G401.6 (cell line): Measurements from ENCODE around the gene CDC42BPB.

Experiments used
- FAIRE-seq: peaks from 2 replicates; lab custom pipeline; 2012; peaks lifted over from hg19 to GRCh38; lab: Jason Lieb, UNC

Gene CDC42BPB

DNA sequence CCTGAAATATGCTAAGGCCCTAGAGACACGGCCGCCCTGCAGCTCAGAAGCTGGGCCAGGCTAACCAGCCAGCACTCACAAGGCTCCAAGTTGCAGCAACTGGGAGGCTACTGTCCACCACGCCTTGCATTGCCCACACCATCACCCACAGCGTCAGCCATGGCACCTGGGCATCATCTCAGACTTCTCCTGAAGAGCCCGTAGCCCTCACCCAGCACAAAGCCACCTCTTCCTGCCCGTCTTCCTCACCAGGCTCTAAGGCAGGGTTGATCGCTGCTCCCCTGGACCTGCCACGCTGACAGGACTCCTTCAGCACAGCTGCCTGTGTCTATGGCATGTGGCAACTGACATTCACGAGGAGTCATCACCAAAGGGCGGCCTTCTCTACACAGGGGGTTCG, 38.1 kb downstream of the CDC42BPB start:
- FAIRE-seq, result no peak

GRCh38 chr14:103016594-103016993, 40.8 kb downstream of the CDC42BPB start:
- FAIRE-seq, result no peak

DNA sequence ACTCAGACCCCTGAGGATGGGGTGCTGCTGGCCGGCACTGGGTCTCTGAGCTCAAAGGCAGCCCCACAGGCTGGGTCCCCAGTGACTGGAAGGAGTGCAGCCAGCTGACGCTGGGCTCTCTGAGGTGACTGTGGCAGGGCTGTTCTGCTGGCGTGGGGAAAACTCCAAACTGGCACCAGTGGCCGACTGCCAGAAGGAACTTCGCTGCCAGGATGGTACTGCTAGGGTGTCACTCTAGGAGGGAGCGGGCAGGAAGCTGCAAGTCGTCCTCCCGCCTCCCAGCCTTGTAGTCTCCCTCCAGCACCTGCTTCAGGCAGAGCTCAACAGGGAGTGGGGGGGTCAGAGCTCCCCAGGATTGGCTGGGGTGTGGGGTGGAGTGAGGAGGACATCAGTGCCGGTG, 41.3 kb downstream of the CDC42BPB start:
- no peak for FAIRE-seq

- no peak for FAIRE-seq
Observed at GRCh38 chr14:103015426-103015825, 41.9 kb downstream of the CDC42BPB start.

GRCh38 chr14:103014466-103015228, 42.7 kb downstream of the CDC42BPB start:
- no peak for FAIRE-seq

GRCh38 chr14:103013028-103013427, 44.3 kb downstream of the CDC42BPB start:
- no peak for FAIRE-seq

GRCh38 chr14:103009559-103009958, 47.8 kb downstream of the CDC42BPB start:
- no peak for FAIRE-seq

DNA sequence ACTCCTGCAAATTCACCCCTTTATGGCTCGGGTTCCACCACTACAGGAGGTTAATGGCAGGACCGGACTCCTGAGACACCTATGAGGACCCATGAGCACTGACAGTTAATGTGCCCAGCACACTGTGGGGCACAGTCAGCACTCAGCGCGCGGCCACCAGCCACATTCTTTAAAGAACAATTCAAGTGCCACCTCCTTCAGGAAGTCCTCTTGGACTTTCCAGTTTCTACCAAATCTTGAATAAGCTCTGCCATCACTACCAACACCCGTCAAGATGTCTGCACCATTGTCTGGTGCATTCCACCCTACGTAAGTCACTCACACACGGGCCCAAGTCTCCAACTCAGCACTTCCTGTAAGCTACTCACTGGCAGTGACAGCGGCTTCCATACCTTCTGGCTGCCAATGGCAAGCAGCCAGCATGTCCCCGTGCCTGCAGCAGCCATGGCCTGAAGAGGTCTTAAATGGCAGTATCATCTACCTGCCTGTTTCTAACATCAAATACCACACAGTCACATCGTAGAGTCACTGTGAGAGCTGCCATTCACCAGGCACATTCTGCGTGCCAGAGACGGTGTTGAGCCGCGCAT, 48.5 kb downstream of the CDC42BPB start:
- no peak for FAIRE-seq

GRCh38 chr14:103008126-103008525, 49.2 kb downstream of the CDC42BPB start:
- no peak for FAIRE-seq

GRCh38 chr14:103007555-103007954, 49.8 kb downstream of the CDC42BPB start:
- no peak for FAIRE-seq

- no peak for FAIRE-seq
Observed at GRCh38 chr14:103006991-103007520, 50.3 kb downstream of the CDC42BPB start.

GRCh38 chr14:103006106-103006505, 51.2 kb downstream of the CDC42BPB start:
- FAIRE-seq, result no peak

- FAIRE-seq, result no peak
Observed at GRCh38 chr14:103003850-103004249, 53.5 kb downstream of the CDC42BPB start.

- no peak for FAIRE-seq
Observed at GRCh38 chr14:103003351-103003615, 54.1 kb downstream of the CDC42BPB start.

GRCh38 chr14:103002578-103003350, 54.6 kb downstream of the CDC42BPB start:
- FAIRE-seq, result no peak

DNA sequence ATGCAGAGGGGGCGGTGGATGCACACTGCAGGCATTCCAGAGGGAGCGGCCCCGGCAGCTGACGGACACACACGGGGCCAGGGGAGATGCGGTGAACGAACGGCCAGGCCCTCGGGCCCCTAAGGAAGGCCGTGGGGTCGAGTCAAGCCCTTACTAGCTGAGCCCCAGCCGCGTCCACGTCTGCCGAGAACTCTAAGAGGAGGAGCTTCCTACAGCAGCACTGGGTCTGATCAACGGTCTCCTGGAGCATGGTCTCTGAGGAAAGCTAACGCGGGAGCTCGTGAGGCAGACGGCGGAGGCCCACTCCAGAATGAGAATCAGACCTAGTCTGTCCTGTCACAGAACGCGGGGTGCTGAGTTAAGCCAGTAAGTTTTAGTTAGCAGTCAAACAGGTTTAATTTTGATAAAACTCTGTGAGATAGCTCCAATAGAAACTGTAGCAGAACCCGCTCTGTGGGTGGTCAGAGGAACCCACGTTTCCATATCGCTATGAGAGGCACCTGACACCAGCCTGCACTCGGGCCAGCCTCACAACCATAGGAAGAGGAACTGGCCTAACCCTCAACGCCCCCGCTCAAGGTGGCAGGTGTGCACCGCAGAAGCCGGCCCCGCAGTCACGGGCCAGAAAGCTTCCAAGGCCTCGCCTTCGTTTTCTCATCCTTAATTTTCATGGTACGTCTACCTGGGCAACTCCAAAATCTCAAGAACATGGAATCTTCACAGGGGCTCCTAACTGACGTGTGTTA, 55.5 kb downstream of the CDC42BPB start:
- no peak for FAIRE-seq

DNA sequence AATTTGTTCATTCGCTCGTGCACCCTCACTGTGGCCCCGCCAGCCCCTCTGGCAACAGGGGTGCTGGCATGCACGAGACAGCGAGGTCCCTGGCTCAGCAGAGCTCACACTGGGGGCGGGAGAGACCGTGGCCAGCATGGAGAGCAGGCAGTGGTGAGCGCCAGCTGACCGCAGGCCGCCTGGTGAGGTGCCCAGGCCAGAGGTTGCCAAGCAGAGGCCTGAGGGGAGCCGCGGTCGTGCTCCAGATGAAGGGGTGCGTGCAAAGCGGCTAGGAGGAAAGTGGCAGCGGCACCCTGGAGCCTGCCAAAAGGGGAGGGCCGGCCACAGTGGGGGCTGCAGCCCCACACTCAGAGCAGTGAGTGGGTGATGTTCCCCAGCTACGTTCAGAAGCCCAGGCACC, 56.1 kb downstream of the CDC42BPB start:
- no peak for FAIRE-seq

DNA sequence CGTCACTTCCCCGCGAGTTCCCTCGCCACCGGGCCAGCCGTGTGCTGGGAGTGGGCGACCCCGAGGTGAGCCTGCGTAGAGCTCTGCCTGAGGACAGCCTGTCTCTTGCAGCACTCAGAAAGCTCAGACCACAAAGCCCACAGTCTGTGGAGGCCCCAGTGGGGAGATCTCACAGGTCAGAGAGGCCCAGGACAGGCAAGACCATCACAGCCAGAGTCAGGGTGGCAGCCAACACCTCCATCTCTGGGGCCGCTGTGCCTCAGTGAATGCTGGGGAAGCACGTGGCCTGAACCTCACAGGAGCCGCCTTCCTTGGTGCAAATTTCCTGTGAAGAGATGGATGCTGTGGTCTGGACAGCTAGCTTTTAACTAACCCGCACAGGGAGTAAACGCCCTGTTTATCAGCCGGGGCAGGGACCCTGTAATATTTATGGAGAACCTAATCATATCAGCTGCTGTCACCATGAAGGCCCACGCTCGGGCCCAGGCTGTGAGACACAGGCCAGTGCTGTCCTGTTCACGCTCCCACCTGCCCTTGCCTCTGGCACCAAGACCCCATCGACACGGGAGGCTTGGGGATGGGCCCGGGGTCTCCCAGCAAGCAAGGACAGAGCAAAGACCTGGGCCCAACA, 56.9 kb downstream of the CDC42BPB start:
- FAIRE-seq, result no peak

GRCh38 chr14:102999227-102999895, 58.0 kb downstream of the CDC42BPB start:
- no peak for FAIRE-seq

DNA sequence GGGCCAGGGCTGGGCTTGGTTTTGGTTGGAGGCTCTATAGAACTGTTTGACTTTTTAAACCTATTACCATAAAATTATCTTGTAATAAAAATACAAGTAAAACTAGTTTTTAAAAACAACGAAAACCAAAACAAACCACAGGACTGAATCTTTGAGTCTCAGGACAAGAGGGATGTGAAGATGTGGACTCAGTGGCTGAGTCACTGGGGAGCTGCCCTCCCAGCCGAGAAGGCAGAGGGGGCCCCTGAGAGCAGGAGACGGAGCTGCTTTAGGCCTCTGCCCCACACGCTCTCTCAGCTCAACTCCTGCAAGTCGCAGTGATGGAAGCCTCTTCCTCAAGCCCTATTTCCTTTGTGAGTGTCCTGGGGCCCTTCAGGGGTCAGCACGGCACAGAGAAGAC, 59.0 kb downstream of the CDC42BPB start:
- FAIRE-seq, result no peak

DNA sequence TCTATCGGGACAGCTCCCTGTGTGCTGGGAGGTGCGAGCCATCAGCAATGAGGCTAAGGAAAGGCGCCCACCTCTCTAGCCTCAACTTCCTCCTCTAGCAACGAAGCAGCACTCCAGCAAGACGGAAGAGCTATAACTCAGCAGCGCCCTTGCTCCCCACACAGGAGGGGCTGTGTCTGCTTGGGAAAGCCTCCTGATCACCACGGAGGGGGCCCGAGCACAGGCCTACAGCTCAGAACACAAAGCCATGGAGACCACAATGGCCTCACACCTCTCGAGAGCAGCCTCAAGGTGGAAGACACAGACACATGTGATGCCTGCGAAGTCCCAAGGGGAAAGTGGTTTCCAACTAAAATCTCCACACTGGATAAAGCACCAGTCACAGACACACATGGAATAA, 60.4 kb downstream of the CDC42BPB start:
- no peak for FAIRE-seq

GRCh38 chr14:102994689-102995088, 62.7 kb downstream of the CDC42BPB start:
- no peak for FAIRE-seq
